Smooth muscle cell (in vitro differentiated cells): ENCODE measurements around the gene GPER1. TPM values are rescaled to one million over a fixed set of nuclear protein-coding genes. Genes with fewer than 3 reads are reported as not detected.

ENCODE experiments used
- DNase-seq: peaks from one replicate; lab custom pipeline; 2025; ENCODE audit not compliant: unreplicated experiment; lab: John Stamatoyannopoulos, UW
- H2AFZ ChIP-seq: fragments of 200-600 bp; sonication (generic); 2 replicates; pipeline ENCODE4 v1.6.0; 2016; ENCODE audit warnings: antibody characterized with exemption, low read depth, mild to moderate bottlenecking
- H3F3A ChIP-seq: fragments of 200-600 bp; sonication (generic); 2 replicates; pipeline ENCODE4 v1.6.0; 2017; ENCODE audit warnings: antibody characterized with exemption, low read depth
- H3K27ac ChIP-seq: fragments of 200-600 bp; sonication (generic); 2 replicates; pipeline ENCODE4 v1.5.1; 2016; ENCODE audit warnings: low read depth, mild to moderate bottlenecking
- H3K27me3 ChIP-seq: fragments of 200-600 bp; sonication (generic); 2 replicates; pipeline ENCODE4 v1.6.1; 2016; ENCODE audit warnings: low read depth, mild to moderate bottlenecking
- H3K36me3 ChIP-seq: fragments of 200-600 bp; sonication (generic); 2 replicates; pipeline ENCODE4 v1.5.1; 2016; ENCODE audit warnings: low read depth
- H3K4me1 ChIP-seq: fragments of 200-600 bp; sonication (generic); 2 replicates; pipeline ENCODE4 v1.5.1; 2016; ENCODE audit warnings: low read depth
- H3K4me2 ChIP-seq: fragments of 200-600 bp; sonication (generic); 2 replicates; pipeline ENCODE4 v1.6.0; 2016; ENCODE audit warnings: mild to moderate bottlenecking
- H3K4me3 ChIP-seq: fragments of 200-600 bp; sonication (generic); 2 replicates; pipeline ENCODE4 v1.5.1; 2016; ENCODE audit warnings: mild to moderate bottlenecking
- H3K79me2 ChIP-seq: fragments of 200-600 bp; sonication (generic); 2 replicates; pipeline ENCODE4 v1.6.0; 2016; ENCODE audit warnings: low read depth, mild to moderate bottlenecking
- H3K9ac ChIP-seq: fragments of 200-600 bp; sonication (generic); 2 replicates; pipeline ENCODE4 v1.6.0; 2016; ENCODE audit warnings: low read depth
- H3K9me3 ChIP-seq: fragments of 200-600 bp; sonication (generic); replicated peaks from 2 replicates; pipeline ENCODE4 v1.5.1; 2016; ENCODE audit warnings: low read depth
- H4K20me1 ChIP-seq: fragments of 200-600 bp; sonication (generic); 2 replicates; pipeline ENCODE4 v1.6.0; 2016; ENCODE audit warnings: low read depth
- CTCF ChIP-seq: fragments of 200-600 bp; sonication (generic); IDR thresholded peaks from 2 replicates; pipeline ENCODE4 v1.5.1; 2017; ENCODE audit warnings: borderline replicate concordance, mild to moderate bottlenecking, antibody characterized with exemption; ENCODE audit not compliant: insufficient read depth, poor library complexity, severe bottlenecking
- WGBS: methylation state at CpG from one replicate; pipeline ENCODE4 v1.1.7; 2016; ENCODE audit warnings: low lambda C conversion rate; 5-methylcytosine and 5-hydroxymethylcytosine counted together
- polyA plus RNA-seq: library from polyadenylated mRNA; unstranded; fragments of >200 nt; fragmentation: Nextera tagmentation; extraction: Ambion mirVana; gene quantifications from 2 replicates; pipeline ENCODE4 v1.2.1, GENCODE V29; 2016
- total RNA-seq: library from RNA; depleted of rRNA; stranded (reverse); fragments of >200 nt; gene quantifications from 2 replicates; pipeline ENCODE4 v1.2.3, GENCODE V29; 2014

The GPER1 gene
- total and polyA plus RNA-seq, 2 experiments from 2014 or later, result 1.3 to 2.3 TPM

DNA sequence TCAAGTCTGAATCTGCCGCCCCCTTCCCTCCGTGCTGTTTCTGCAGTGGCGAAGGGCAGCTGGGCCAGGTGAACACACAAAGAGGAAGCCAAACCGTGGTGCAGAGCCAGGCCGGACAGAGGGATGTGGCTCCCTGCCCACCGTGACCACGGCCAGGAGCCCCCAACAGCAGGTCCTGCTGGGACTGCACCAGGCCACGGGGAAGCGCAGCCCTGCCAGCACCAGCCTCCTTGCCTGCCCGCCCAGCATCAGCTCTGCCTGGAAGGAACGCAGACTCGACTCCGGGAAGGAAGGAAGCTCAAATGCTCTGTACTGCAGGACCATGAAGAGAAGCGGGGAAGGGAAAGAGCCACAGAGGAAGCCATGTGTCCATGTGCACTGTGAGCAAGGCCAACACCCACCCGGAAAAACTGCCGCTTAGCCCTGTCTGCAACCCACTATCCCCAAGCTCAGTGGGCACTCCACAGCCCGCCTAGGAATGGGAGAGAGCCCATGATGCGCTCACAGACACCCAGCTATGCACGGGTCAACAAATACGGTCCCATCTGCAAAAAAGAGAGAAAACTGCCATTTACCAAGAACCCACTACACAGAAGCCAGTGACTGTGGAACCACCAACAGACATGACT is 19.0 kb downstream of the GPER1 start:
- H3K9me3 ChIP-seq, result no peaks in the 10 kb centered on the region
- H3K9ac ChIP-seq, result no peak overlapping the region
- H3K4me3 ChIP-seq, result no peak overlapping the region
- peaks cover 85% of the 10 kb centered on the region for H4K20me1 ChIP-seq
- H3K27me3 ChIP-seq, result no peaks in the 10 kb centered on the region
- H3K4me2 ChIP-seq, result no peak overlapping the region
- H3K79me2 ChIP-seq, result no peaks in the 10 kb centered on the region
- H3K27ac ChIP-seq, result no peak overlapping the region
- WGBS, result 94% methylated on average over 20 of the region's 20 CpGs
- H2AFZ ChIP-seq, result no peak overlapping the region
- no peak for TF ChIP-seq CTCF
- DNase-seq, result no peak
- no peaks in the 10 kb centered on the region for H3F3A ChIP-seq
- H3K36me3 ChIP-seq, result no peaks in the 10 kb centered on the region
- H3K4me1 ChIP-seq, result no peaks in the 10 kb centered on the region

GRCh38 chr7:1108264-1108920 is 20.5 kb downstream of the GPER1 start:
- Histone ChIP-seq H3K27me3 (no peaks in the 10 kb centered on the region), H3K27ac (no peak overlapping the region), H3K4me1 (no peaks in the 10 kb centered on the region), H3F3A (no peaks in the 10 kb centered on the region), H3K79me2 (no peaks in the 10 kb centered on the region), H3K9ac (no peak overlapping the region), H2AFZ (no peak overlapping the region), H3K4me3 (no peak overlapping the region), H3K9me3 (no peaks in the 10 kb centered on the region), H4K20me1 (peaks cover 82% of the 10 kb centered on the region), H3K36me3 (no peaks in the 10 kb centered on the region), H3K4me2 (no peak overlapping the region)
- WGBS, result 92% methylated on average over 27 of the region's 30 CpGs
- no peak for DNase-seq
- TF ChIP-seq CTCF, result no peak

- 98% methylated on average over 38 of the region's 55 CpGs for WGBS
- Histone ChIP-seq H3F3A (no peaks in the 10 kb centered on the region), H3K27me3 (no peaks in the 10 kb centered on the region), H3K79me2 (no peaks in the 10 kb centered on the region), H3K4me2 (no peak overlapping the region), H3K27ac (no peak overlapping the region), H3K36me3 (no peaks in the 10 kb centered on the region), H4K20me1 (peaks cover 81% of the 10 kb centered on the region), H3K9me3 (no peaks in the 10 kb centered on the region), H3K4me1 (no peaks in the 10 kb centered on the region), H3K4me3 (no peak overlapping the region), H3K9ac (no peak overlapping the region), H2AFZ (no peak overlapping the region)
- no peak for TF ChIP-seq CTCF
- DNase-seq, result no peak
These were observed 21.8 kb downstream of the GPER1 start for GRCh38 chr7:1109581-1110310.
